ENCODE data around the gene OR4K14. TPM values are rescaled to one million over a fixed set of nuclear protein-coding genes. Genes with fewer than 3 reads are reported as not detected.
"Not testable (repeated sequence)": the region's sequence is repeated elsewhere in the genome, so short reads cannot be mapped to it uniquely, and the experiment has no call there.

Gene OR4K14
- total and polyA plus RNA-seq, 5 donors: not detected

- no peaks in the 10 kb centered on the region for H3K9me3 ChIP-seq (ENCODE audit: control insufficient read depth, low read length)
- H3K4me3 ChIP-seq (ENCODE audit: low read length): no peak overlapping the region
- no peak overlapping the region for H3K27ac ChIP-seq (ENCODE audit: low read length)
- WGBS: 66% methylated on average over 1 of the region's 1 CpG
- H3K27me3 ChIP-seq (ENCODE audit: control insufficient read depth, insufficient read depth): no peaks in the 10 kb centered on the region
- DNase-seq (no peak), ATAC-seq (no peak)
- H3K4me1 ChIP-seq (ENCODE audit: control insufficient read depth, insufficient read depth, low read length): no peaks in the 10 kb centered on the region
- intact Hi-C loops (cut with DNase I): no loop called here
These were observed 44.3 kb downstream of the OR4K14 start for GRCh38 chr14:19974844-19975243.

GRCh38 chr14:19969735-19970134, 49.4 kb downstream of the OR4K14 start:
- ATAC-seq: not testable (repeated sequence)
- 67% methylated on average over 2 of the region's 2 CpGs for WGBS

More at GRCh38 chr14:19969735-19970134, 49.4 kb downstream of the OR4K14 start:
- DNase-seq; intact Hi-C loops (cut with DNase I); H3K27me3 ChIP-seq (ENCODE audit: control insufficient read depth, insufficient read depth); H3K27ac ChIP-seq (ENCODE audit: low read length); H3K9me3 ChIP-seq (ENCODE audit: control insufficient read depth, low read length); H3K4me1 ChIP-seq (ENCODE audit: control insufficient read depth, insufficient read depth, low read length); H3K4me3 ChIP-seq (ENCODE audit: low read length): not testable (repeated sequence)

Other genes with a start within 250 kb of the OR4K14 start
- not detected for gene OR4M1, start 245.8 kb downstream of the OR4K14 start, total RNA-seq
- not detected for gene OR4M1, start 245.8 kb downstream of the OR4K14 start, polyA plus RNA-seq
- not detected for gene OR4N2, start 215.5 kb downstream of the OR4K14 start, total RNA-seq
- not detected for gene OR4N2, start 215.5 kb downstream of the OR4K14 start, polyA plus RNA-seq
- gene OR4K2, start 144.2 kb downstream of the OR4K14 start, total RNA-seq: not detected
- not detected for gene OR4K2, start 144.2 kb downstream of the OR4K14 start, polyA plus RNA-seq
- not detected for gene OR4K5, start 98.7 kb downstream of the OR4K14 start, total RNA-seq
- not detected for gene OR4K5, start 98.7 kb downstream of the OR4K14 start, polyA plus RNA-seq
- not detected for gene OR4K1, start 88.4 kb downstream of the OR4K14 start, total RNA-seq
- not detected for gene OR4K1, start 88.4 kb downstream of the OR4K14 start, polyA plus RNA-seq
- not detected for gene OR4K15, start 43.7 kb downstream of the OR4K14 start, total RNA-seq
- not detected for gene OR4K15, start 43.7 kb downstream of the OR4K14 start, polyA plus RNA-seq
- not detected for gene OR4Q2, start 17.1 kb downstream of the OR4K14 start, total RNA-seq
- not detected for gene OR4Q2, start 17.1 kb downstream of the OR4K14 start, polyA plus RNA-seq
- not detected for gene OR4K13, start 16.7 kb upstream of the OR4K14 start, total RNA-seq
- gene OR4K13, start 16.7 kb upstream of the OR4K14 start, polyA plus RNA-seq: not detected
- not detected for gene OR4L1, start 40.7 kb upstream of the OR4K14 start, total RNA-seq
- gene OR4L1, start 40.7 kb upstream of the OR4K14 start, polyA plus RNA-seq: not detected
- gene OR4K17, start 91.4 kb upstream of the OR4K14 start, total RNA-seq: not detected
- gene OR4K17, start 91.4 kb upstream of the OR4K14 start, polyA plus RNA-seq: not detected
- not detected for gene OR4N5, start 119.5 kb upstream of the OR4K14 start, total RNA-seq
- gene OR4N5, start 119.5 kb upstream of the OR4K14 start, polyA plus RNA-seq: not detected
- not detected for gene OR11G2, start 171.6 kb upstream of the OR4K14 start, total RNA-seq
- gene OR11G2, start 171.6 kb upstream of the OR4K14 start, polyA plus RNA-seq: not detected
- not detected for gene OR11H6, start 204.4 kb upstream of the OR4K14 start, total RNA-seq
- not detected for gene OR11H6, start 204.4 kb upstream of the OR4K14 start, polyA plus RNA-seq
- not detected for gene OR11H7, start 209.7 kb upstream of the OR4K14 start, total RNA-seq
- gene OR11H7, start 209.7 kb upstream of the OR4K14 start, polyA plus RNA-seq: not detected
- gene OR11H4, start 220.0 kb upstream of the OR4K14 start, total RNA-seq: not detected
- not detected for gene OR11H4, start 220.0 kb upstream of the OR4K14 start, polyA plus RNA-seq

Measured in right cardiac atrium (tissue), 5 donors.